OCI-LY1 (cell line): ENCODE measurements around the gene CBLIF.

ENCODE experiments used
- EZH2 ChIP-seq: fragments of 200-600 bp; sonication (generic), shearing (Covaris generic); IDR thresholded peaks from 2 replicates; pipeline ENCODE4 v1.8.0; 2017; ENCODE audit warnings: borderline replicate concordance, mixed run types, mild to moderate bottlenecking, antibody characterized with exemption, low read length, moderate library complexity, mixed read lengths
- TF ChIP-seq, protein P1 (sequence below): fragments of 200-600 bp; sonication (generic), shearing (Covaris generic); IDR thresholded peaks from 2 replicates; pipeline ENCODE4 v1.5.1; 2017; ENCODE audit warnings: mild to moderate bottlenecking, antibody characterized with exemption, low read length, moderate library complexity, mixed read lengths

DNA sequence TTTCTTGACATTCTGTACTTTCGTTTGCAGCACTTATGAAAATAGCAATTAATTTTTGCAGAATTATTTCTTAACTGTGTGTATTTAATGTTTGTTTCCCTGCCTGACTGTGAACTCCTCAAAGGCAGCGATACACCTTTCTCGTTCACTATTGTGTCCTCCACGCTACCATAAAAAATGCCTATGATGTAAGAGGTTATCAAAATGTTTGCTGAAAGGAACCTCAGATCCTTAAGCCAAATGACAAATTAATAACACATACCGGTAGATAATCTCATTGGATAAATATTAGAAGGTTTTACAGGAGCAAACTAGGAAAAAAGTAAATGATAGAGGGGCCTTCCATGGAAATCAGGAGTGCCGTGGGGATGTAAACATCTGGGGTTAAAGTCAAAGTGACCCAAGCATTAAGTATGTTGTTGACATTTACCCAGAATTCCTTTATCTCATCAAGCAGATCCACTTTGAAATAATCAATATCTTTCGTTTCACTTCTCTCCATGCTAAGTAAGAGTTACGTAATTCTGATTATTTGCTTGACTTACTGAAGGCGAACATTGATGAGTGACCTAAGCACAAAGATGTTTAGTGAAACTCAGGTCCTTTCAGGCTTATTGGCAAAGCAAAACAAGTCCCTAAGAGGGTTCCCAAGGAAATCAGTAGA, 30.7 kb upstream of the CBLIF start:
- no peak for TF ChIP-seq EZH2
- TF ChIP-seq, protein P1, sequence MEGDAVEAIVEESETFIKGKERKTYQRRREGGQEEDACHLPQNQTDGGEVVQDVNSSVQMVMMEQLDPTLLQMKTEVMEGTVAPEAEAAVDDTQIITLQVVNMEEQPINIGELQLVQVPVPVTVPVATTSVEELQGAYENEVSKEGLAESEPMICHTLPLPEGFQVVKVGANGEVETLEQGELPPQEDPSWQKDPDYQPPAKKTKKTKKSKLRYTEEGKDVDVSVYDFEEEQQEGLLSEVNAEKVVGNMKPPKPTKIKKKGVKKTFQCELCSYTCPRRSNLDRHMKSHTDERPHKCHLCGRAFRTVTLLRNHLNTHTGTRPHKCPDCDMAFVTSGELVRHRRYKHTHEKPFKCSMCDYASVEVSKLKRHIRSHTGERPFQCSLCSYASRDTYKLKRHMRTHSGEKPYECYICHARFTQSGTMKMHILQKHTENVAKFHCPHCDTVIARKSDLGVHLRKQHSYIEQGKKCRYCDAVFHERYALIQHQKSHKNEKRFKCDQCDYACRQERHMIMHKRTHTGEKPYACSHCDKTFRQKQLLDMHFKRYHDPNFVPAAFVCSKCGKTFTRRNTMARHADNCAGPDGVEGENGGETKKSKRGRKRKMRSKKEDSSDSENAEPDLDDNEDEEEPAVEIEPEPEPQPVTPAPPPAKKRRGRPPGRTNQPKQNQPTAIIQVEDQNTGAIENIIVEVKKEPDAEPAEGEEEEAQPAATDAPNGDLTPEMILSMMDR: no peak
